TTC549 (cell line): ENCODE data around the gene TGFA.

Experiments
- FAIRE-seq: peaks from 2 replicates; lab custom pipeline; 2012; peaks lifted over from hg19 to GRCh38; lab: Jason Lieb, UNC

TGFA gene

GRCh38 chr2:70552501-70553333, 909 bp downstream of the TGFA start:
- no peak for FAIRE-seq

GRCh38 chr2:70551167-70551566, 2.5 kb downstream of the TGFA start:
- no peak for FAIRE-seq

- FAIRE-seq = no peak
Observed at GRCh38 chr2:70549962-70550361, 3.7 kb downstream of the TGFA start.

- no peak for FAIRE-seq
Observed at GRCh38 chr2:70549064-70549710, 4.4 kb downstream of the TGFA start.

GRCh38 chr2:70548233-70548632, 5.4 kb downstream of the TGFA start:
- FAIRE-seq = no peak

- peak; percentile 28 for FAIRE-seq
Observed at GRCh38 chr2:70546885-70547284, 6.7 kb downstream of the TGFA start.

GRCh38 chr2:70546376-70546775, 7.2 kb downstream of the TGFA start:
- no peak for FAIRE-seq

- no peak for FAIRE-seq
Observed at GRCh38 chr2:70541481-70542020, 12.1 kb downstream of the TGFA start.

GRCh38 chr2:70537840-70538239, 15.8 kb downstream of the TGFA start:
- FAIRE-seq = no peak

- FAIRE-seq = peak; percentile 3
Observed at GRCh38 chr2:70536517-70537055, 17.0 kb downstream of the TGFA start.

- no peak for FAIRE-seq
Observed at GRCh38 chr2:70535573-70535972, 18.1 kb downstream of the TGFA start.

GRCh38 chr2:70534183-70534836, 19.3 kb downstream of the TGFA start:
- FAIRE-seq = no peak

GRCh38 chr2:70532244-70532935, 21.2 kb downstream of the TGFA start:
- FAIRE-seq = no peak

GRCh38 chr2:70531419-70532086, 22.1 kb downstream of the TGFA start:
- no peak for FAIRE-seq

- FAIRE-seq = no peak
Observed at GRCh38 chr2:70529610-70530009, 24.0 kb downstream of the TGFA start.

GRCh38 chr2:70528929-70529328, 24.7 kb downstream of the TGFA start:
- no peak for FAIRE-seq

GRCh38 chr2:70528276-70528675, 25.4 kb downstream of the TGFA start:
- FAIRE-seq = no peak

- no peak for FAIRE-seq
Observed at GRCh38 chr2:70527447-70528080, 26.1 kb downstream of the TGFA start.

- no peak for FAIRE-seq
Observed at GRCh38 chr2:70526126-70526525, 27.5 kb downstream of the TGFA start.

GRCh38 chr2:70525032-70525431, 28.6 kb downstream of the TGFA start:
- FAIRE-seq = no peak
